Fibroblast of lung (primary cell): ENCODE data around the gene DAD1. TPM values are rescaled to one million over a fixed set of nuclear protein-coding genes. Genes with fewer than 3 reads are reported as not detected.

Source experiments
- DNase-seq, 2 donors: peaks; one replicate each; pipeline versions ENCODE4 v3.0.0 to v3.0.0-alpha.2; 2010; ENCODE audit warnings: low read depth in 2 of 2
- H2AFZ ChIP-seq: 2 replicates; pipeline ENCODE4 v1.5.1; 2012; ENCODE audit warnings: low read length, control low read depth, inconsistent platforms
- H3K27ac ChIP-seq: 2 replicates; pipeline ENCODE4 v1.5.1; 2011; ENCODE audit warnings: low read length, control low read depth; ENCODE audit not compliant: insufficient read depth
- H3K27me3 ChIP-seq: 2 replicates; pipeline ENCODE4 v1.5.1; 2011; ENCODE audit warnings: mild to moderate bottlenecking, low read length; ENCODE audit not compliant: control insufficient read depth, insufficient read depth
- H3K36me3 ChIP-seq: 2 replicates; pipeline ENCODE4 v1.5.1; 2011; ENCODE audit warnings: low read length; ENCODE audit not compliant: control insufficient read depth, insufficient read depth
- H3K4me1 ChIP-seq: 2 replicates; pipeline ENCODE4 v1.5.1; 2011; ENCODE audit warnings: low read length; ENCODE audit not compliant: control insufficient read depth, insufficient read depth; ENCODE audit errors: extremely low read depth
- H3K4me2 ChIP-seq: 2 replicates; pipeline ENCODE4 v1.5.1; 2011; ENCODE audit warnings: low read length, control low read depth; ENCODE audit not compliant: insufficient read depth; ENCODE audit errors: extremely low read depth
- H3K4me3 ChIP-seq, 4 experiments: fragments of 200-600 bp in 1 of 4; sonication (generic) in 1 of 4; replicated peaks in 1 of 4; 2 replicates each; pipeline ENCODE4 v1.5.1; 2011 to 2016; ENCODE audit warnings: low read length in 4 of 4, low read depth in 3 of 4, mild to moderate bottlenecking in 3 of 4, control low read depth in 2 of 4, inconsistent platforms in 1 of 4, mixed read lengths in 1 of 4; ENCODE audit not compliant: insufficient read depth in 1 of 4; ENCODE audit errors: control extremely low read depth in 1 of 4
- H3K79me2 ChIP-seq: 2 replicates; pipeline ENCODE4 v1.5.1; 2012; ENCODE audit warnings: mild to moderate bottlenecking, low read length, inconsistent platforms; ENCODE audit not compliant: control insufficient read depth, insufficient read depth
- H3K9ac ChIP-seq: 2 replicates; pipeline ENCODE4 v1.5.1; 2011; ENCODE audit warnings: mild to moderate bottlenecking, low read length, control low read depth; ENCODE audit not compliant: insufficient read depth
- H3K9me3 ChIP-seq: 2 replicates; pipeline ENCODE4 v1.5.1; 2012; ENCODE audit warnings: low read depth, low read length; ENCODE audit not compliant: control insufficient read depth, insufficient read depth
- H4K20me1 ChIP-seq: 2 replicates; pipeline ENCODE4 v1.5.1; 2011; ENCODE audit warnings: low read length; ENCODE audit not compliant: control insufficient read depth, insufficient read depth; ENCODE audit errors: extremely low read depth
- CTCF ChIP-seq, 2 donors: IDR thresholded peaks in 1 of 2; conservative IDR thresholded peaks in 1 of 2; 1 replicate in 1 of 2; 2 replicates in 1 of 2; pipeline ENCODE4 v1.5.1; 2011 to 2012; ENCODE audit warnings: low read length in 2 of 2, control low read depth in 1 of 2, inconsistent platforms in 1 of 2, low read depth in 1 of 2, mild to moderate bottlenecking in 1 of 2
- EZH2 ChIP-seq: IDR thresholded peaks from 2 replicates; pipeline ENCODE4 v1.5.1; 2012; ENCODE audit warnings: low read length, control low read depth, mild to moderate bottlenecking; ENCODE audit errors: missing control alignments
- polyA plus RNA-seq, 2 donors: library from polyadenylated mRNA; depleted of rRNA in 1 of 2; stranded (reverse) in 1 of 2; unstranded in 1 of 2; fragments of >200 nt; gene quantifications; 2 replicates each; pipeline ENCODE4 v1.2.1, GENCODE V29; 2011 to 2012; ENCODE audit warnings: missing spikeins in 1 of 2
- total RNA-seq: library from RNA; depleted of rRNA; stranded (reverse); fragments of >200 nt; gene quantifications from 2 replicates; pipeline ENCODE4 v1.2.1, GENCODE V29; 2014

Gene DAD1
- total and polyA plus RNA-seq, 2 donors (not counting 1 experiment from before 2014, with no cell fraction given), result 249 to 623 TPM

- no peak for DNase-seq
- Histone ChIP-seq H3K9me3 (no peaks in the 10 kb centered on the region), H3K27ac (no peak overlapping the region), H3K27me3 (no peaks in the 10 kb centered on the region), H3K4me3 (no peak overlapping the region), H3K79me2 (no peaks in the 10 kb centered on the region), H3K4me1 (peaks cover 6% of the 10 kb centered on the region), H3K4me2 (no peak overlapping the region), H2AFZ (no peak overlapping the region), H3K36me3 (no peaks in the 10 kb centered on the region), H4K20me1 (no peaks in the 10 kb centered on the region), H3K9ac (no peak overlapping the region)
- no peak for TF ChIP-seq EZH2
- no peak for TF ChIP-seq CTCF (conservative IDR thresholded peaks at IDR 0.05 in 1 of 2, IDR thresholded peaks at IDR 0.05 in 1 of 2; ENCODE audit: low read depth in 1 of 2, low read length in 2 of 2)
Measured at GRCh38 chr14:22552827-22553076, 36.3 kb downstream of the DAD1 start.

DNA sequence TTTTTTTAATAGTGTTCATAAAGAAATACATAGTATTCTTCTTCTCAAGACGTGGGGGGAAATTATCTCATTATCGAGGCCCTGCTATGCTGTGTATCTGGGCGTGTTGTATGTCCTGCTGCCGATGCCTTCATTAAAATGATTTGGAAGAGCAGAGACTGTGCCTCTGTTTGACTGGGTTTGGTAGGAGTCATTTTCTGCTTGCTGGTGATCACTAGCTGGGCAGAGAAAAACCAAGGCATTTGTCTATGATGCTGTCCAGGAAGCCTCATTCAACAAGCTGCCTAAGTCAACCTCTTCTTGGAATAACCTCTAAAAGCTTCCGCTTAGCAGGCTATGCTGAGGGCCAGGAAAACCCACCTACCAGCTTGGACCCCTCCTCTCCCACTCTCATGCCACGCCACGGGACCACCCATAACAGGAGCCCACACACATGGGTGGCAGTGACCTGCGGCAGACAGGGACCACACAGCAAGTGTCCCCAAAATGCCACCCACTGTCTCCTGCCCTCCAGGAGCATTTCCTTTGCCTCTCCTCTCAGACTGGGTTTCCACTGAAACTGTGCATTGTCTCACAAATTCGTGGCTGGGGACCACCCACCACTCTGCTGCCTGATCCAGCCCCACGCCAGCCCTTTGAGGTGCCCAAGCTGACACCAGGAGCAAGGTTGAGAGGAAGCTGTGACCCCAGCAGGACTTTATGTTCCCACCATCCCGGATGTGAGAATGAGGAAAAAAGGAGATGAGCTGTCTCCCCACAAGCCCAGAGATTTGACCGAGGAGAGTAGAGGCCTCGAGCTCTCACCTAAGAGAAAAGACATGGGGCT, 36.8 kb downstream of the DAD1 start:
- no peaks in the 10 kb centered on the region for H4K20me1 ChIP-seq
- H3K27me3 ChIP-seq, result no peaks in the 10 kb centered on the region
- H3K27ac ChIP-seq, result no peak overlapping the region
- H3K4me3 ChIP-seq, result no peak overlapping the region
- no peak overlapping the region for H3K4me2 ChIP-seq
- no peaks in the 10 kb centered on the region for H3K36me3 ChIP-seq
- H3K4me1 ChIP-seq, result peaks cover 6% of the 10 kb centered on the region
- no peak for DNase-seq
- H3K9me3 ChIP-seq, result no peaks in the 10 kb centered on the region
- H3K79me2 ChIP-seq, result no peaks in the 10 kb centered on the region
- no peak overlapping the region for H2AFZ ChIP-seq
- H3K9ac ChIP-seq, result no peak overlapping the region
- TF ChIP-seq CTCF (conservative IDR thresholded peaks at IDR 0.05 in 1 of 2, IDR thresholded peaks at IDR 0.05 in 1 of 2; ENCODE audit: low read depth in 1 of 2, low read length in 2 of 2) (no peak), EZH2 (no peak)

GRCh38 chr14:22551605-22551997, 37.4 kb downstream of the DAD1 start:
- Histone ChIP-seq H3K9me3 (no peaks in the 10 kb centered on the region), H3K9ac (no peak overlapping the region), H3K27me3 (no peaks in the 10 kb centered on the region), H2AFZ (no peak overlapping the region), H3K79me2 (no peaks in the 10 kb centered on the region), H3K4me3 (no peak overlapping the region), H4K20me1 (no peaks in the 10 kb centered on the region), H3K27ac (no peak overlapping the region), H3K36me3 (no peaks in the 10 kb centered on the region), H3K4me2 (no peak overlapping the region), H3K4me1 (peaks cover 10% of the 10 kb centered on the region)
- no peak for TF ChIP-seq EZH2
- TF ChIP-seq CTCF (conservative IDR thresholded peaks at IDR 0.05 in 1 of 2, IDR thresholded peaks at IDR 0.05 in 1 of 2; ENCODE audit: low read depth in 1 of 2, low read length in 2 of 2), result no peak
- DNase-seq, result no peak
